ENCODE measurements around the gene OVAAL.

GRCh38 chr1:180565121-180565871 is 6.5 kb downstream of the OVAAL start:
- TF ChIP-seq, protein P1, sequence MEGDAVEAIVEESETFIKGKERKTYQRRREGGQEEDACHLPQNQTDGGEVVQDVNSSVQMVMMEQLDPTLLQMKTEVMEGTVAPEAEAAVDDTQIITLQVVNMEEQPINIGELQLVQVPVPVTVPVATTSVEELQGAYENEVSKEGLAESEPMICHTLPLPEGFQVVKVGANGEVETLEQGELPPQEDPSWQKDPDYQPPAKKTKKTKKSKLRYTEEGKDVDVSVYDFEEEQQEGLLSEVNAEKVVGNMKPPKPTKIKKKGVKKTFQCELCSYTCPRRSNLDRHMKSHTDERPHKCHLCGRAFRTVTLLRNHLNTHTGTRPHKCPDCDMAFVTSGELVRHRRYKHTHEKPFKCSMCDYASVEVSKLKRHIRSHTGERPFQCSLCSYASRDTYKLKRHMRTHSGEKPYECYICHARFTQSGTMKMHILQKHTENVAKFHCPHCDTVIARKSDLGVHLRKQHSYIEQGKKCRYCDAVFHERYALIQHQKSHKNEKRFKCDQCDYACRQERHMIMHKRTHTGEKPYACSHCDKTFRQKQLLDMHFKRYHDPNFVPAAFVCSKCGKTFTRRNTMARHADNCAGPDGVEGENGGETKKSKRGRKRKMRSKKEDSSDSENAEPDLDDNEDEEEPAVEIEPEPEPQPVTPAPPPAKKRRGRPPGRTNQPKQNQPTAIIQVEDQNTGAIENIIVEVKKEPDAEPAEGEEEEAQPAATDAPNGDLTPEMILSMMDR (conservative IDR thresholded peaks at IDR 0.05 in 1 of 2, IDR thresholded peaks at IDR 0.05 in 1 of 2; ENCODE audit: extremely low read depth in 1 of 2, insufficient read depth in 1 of 2, low read depth in 1 of 2, low read length in 2 of 2), result no peak
- TF ChIP-seq EZH2 (IDR thresholded peaks at IDR 0.05; ENCODE audit: borderline replicate concordance, low read length), result no peak

All from mammary epithelial cell (primary cell).